ENCODE data around the gene TBC1D22A.

TBC1D22A gene

GRCh38 chr22:46863794-46864193 is 101.3 kb downstream of the TBC1D22A start:
- DNase-seq, result no peak

- DNase-seq, result no peak
Measured at GRCh38 chr22:46864314-46865051, 102.0 kb downstream of the TBC1D22A start.

- DNase-seq, result no peak
Measured at GRCh38 chr22:46865052-46865434, 102.6 kb downstream of the TBC1D22A start.

GRCh38 chr22:46865642-46866041 is 103.2 kb downstream of the TBC1D22A start:
- no peak for DNase-seq

- no peak for DNase-seq
Measured at GRCh38 chr22:46866591-46866990, 104.1 kb downstream of the TBC1D22A start.

- no peak for DNase-seq
Measured at GRCh38 chr22:46867106-46867505, 104.7 kb downstream of the TBC1D22A start.

- DNase-seq, result no peak
Measured at GRCh38 chr22:46869329-46869728, 106.9 kb downstream of the TBC1D22A start.

- no peak for DNase-seq
Measured at GRCh38 chr22:46869831-46870441, 107.5 kb downstream of the TBC1D22A start.

- no peak for DNase-seq
Measured at GRCh38 chr22:46871826-46872225, 109.4 kb downstream of the TBC1D22A start.

- DNase-seq, result no peak
Measured at GRCh38 chr22:46875089-46875488, 112.6 kb downstream of the TBC1D22A start.

- DNase-seq, result no peak
Measured at GRCh38 chr22:46876357-46876934, 114.0 kb downstream of the TBC1D22A start.

GRCh38 chr22:46878191-46878948 is 115.9 kb downstream of the TBC1D22A start:
- DNase-seq, result no peak

- no peak for DNase-seq
Measured at GRCh38 chr22:46879083-46879482, 116.6 kb downstream of the TBC1D22A start.

GRCh38 chr22:46881373-46882118 is 119.1 kb downstream of the TBC1D22A start:
- no peak for DNase-seq

GRCh38 chr22:46883092-46883910 is 120.9 kb downstream of the TBC1D22A start:
- DNase-seq, result no peak

GRCh38 chr22:46884365-46884764 is 121.9 kb downstream of the TBC1D22A start:
- DNase-seq, result no peak

GRCh38 chr22:46887978-46888377 is 125.5 kb downstream of the TBC1D22A start:
- DNase-seq, result no peak

- no peak for DNase-seq
Measured at GRCh38 chr22:46890819-46891218, 128.4 kb downstream of the TBC1D22A start.

- no peak for DNase-seq
Measured at GRCh38 chr22:46891382-46891951, 129.0 kb downstream of the TBC1D22A start.

- DNase-seq, result no peak
Measured at GRCh38 chr22:46892866-46893265, 130.4 kb downstream of the TBC1D22A start.

- DNase-seq, result no peak
Measured at GRCh38 chr22:46893281-46894020, 131.0 kb downstream of the TBC1D22A start.
